ENCODE data around the gene MYORG.

- TF ChIP-seq CTCF (IDR thresholded peaks at IDR 0.05; ENCODE audit: poor library complexity) (no peak), EZH2 (IDR thresholded peaks at IDR 0.05; ENCODE audit: borderline replicate concordance) (no peak)
Observed at GRCh38 chr9:34385561-34386230, 9.0 kb upstream of the MYORG start.
